GM18907 (cell line): ENCODE results near the gene CSRNP2.
"Not testable (repeated sequence)": the region's sequence is repeated elsewhere in the genome, so short reads cannot be mapped to it uniquely, and the experiment has no call there.

ENCODE experiments used
- ATAC-seq: cut with Tn5 transposase; IDR thresholded peaks from one replicate; pipeline ENCODE4 v1.9.1; 2021; ENCODE audit warnings: mild to moderate bottlenecking, moderate library complexity; ENCODE audit not compliant: unreplicated experiment

The CSRNP2 gene

DNA sequence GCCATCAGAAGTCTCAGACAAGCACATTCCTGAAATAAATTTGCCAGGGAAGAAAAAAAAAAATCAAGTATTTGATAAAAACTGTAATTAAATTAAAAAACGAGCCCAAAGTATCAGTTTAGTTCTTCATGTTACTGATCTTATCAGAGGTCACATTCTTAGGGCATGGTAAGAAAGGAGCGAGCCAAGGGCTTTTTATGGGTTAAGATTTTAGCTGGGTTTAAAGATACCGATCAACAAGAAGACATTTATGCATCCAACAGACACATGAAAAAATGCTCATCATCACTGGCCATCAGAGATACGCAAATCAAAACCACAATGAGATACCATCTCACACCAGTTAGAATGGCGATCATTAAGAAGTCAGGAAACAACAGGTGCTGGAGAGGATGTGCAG lies 5.0 kb downstream of the CSRNP2 start:
- ATAC-seq, result not testable (repeated sequence)

DNA sequence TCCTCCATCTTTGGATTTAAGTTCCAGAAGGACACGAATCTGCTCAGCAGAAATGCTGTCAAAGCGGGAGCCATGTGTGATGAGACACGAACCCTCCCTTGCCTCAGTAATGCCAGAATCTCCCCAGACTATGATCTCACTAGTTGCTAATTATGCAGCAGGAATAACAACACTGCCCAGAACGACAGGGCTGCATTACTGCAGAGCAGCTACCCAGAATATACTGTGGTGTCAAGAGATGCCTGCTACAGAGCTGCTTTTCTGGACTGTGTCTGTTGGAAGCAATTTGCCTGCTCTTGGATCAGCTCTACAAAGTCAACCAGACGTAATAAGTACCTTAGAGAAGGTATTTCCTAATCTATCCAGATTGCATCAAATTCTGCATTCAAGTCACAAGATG lies 5.5 kb downstream of the CSRNP2 start:
- no peak for ATAC-seq

- no peak for ATAC-seq
These were observed 7.0 kb downstream of the CSRNP2 start for GRCh38 chr12:51076236-51076930.

DNA sequence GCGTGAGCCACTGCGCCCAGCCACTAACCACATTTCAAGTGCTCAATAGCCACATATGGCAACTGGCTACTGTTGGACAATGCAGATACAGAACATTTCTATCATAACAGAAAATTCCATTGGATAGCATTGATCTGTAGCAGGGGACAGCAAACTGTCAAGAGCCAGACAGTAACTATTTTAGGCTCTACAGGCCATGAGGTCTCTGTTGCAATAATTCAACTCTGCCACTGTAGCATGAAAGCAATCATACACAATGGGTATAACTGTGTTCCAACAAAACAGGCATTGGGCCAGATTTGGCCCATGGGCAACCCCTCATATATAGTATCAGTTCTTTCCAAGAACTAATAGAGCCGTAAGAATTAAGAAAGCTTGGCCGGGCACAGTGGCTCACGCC lies 8.0 kb downstream of the CSRNP2 start:
- no peak for ATAC-seq

DNA sequence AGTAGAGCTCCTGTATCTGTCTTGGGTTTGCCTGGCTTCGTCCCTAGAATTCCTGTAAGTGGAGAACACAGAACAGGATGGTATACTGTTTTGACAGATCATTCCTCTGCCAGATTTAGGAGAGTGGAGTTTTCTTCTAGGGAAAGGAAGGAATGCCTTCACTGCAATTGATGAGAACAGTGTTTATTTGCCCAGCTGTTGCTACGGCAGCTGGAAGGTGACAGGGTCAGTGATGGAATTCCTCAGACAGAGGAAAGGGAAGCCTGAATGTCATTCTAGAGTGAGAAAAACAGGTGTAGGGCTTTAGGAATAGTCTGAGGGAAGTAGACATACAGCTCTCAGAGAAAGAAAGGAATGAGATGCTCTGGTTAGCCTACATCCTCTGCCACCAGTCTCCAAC lies 11.7 kb downstream of the CSRNP2 start:
- ATAC-seq, result no peak

- ATAC-seq, result no peak
These were observed 13.4 kb downstream of the CSRNP2 start for GRCh38 chr12:51070004-51070403.

- no peak for ATAC-seq
These were observed 15.6 kb downstream of the CSRNP2 start for GRCh38 chr12:51067771-51068170.

GRCh38 chr12:51067229-51067628 lies 16.2 kb downstream of the CSRNP2 start:
- no peak for ATAC-seq

GRCh38 chr12:51065530-51065929 lies 17.9 kb downstream of the CSRNP2 start:
- ATAC-seq, result no peak

GRCh38 chr12:51062631-51063397 lies 20.6 kb downstream of the CSRNP2 start:
- ATAC-seq, result no peak

DNA sequence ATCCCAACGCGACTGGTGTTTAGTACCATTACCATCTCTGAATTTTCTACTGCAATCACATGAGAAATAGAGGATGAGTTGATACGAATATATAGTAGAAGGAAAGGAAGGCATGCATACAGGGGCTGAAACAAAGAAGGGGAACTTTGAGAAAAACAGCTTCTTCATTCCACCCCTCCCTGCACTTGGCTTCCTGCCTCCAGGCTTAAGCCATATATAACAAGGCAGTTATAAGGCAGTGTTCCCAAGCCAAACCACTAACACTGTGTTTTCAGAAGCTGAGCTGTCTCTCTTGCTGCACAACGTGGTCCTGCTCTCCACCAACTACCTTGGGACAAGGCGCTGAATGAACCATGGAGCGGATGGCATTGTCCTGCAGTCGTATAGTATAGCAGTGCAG lies 24.3 kb downstream of the CSRNP2 start:
- ATAC-seq, result no peak

DNA sequence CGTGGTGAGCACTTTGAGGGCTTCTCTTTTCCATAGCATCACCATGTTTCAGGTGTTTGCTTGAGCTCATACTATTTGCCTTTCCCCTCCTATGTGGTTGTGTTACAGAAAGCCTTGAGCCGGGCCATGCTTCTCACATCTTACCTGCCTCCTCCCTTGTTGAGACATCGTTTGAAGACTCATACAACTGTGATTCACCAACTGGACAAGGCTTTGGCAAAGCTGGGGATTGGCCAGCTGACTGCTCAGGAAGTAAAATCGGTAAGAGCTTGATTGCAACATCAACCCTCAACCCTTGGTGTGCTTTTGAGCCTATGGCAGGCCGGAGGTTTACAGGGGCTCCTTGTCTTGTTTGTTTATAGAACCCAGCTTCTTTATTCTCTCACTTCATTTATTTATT lies 27.2 kb downstream of the CSRNP2 start:
- ATAC-seq, result no peak

DNA sequence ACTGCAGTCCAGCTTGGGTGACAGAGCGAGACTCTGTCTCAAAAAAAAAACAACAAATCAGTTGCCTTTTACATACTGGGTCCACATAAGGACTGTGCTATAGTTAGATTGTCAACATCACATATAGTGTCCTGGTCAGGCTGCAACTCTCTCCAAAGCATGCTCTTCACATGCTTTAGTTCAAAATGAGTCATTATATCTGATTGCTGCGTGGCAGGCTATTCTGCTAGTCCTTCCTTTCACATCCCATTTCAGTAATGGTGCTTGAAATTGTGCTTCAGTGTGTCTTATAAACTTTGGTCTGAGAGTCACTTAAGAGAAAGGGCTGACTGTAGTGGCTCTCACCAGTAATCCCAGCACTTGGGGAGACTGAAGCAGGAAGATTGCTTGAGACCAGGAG lies 28.3 kb downstream of the CSRNP2 start:
- ATAC-seq, result no peak

GRCh38 chr12:51051787-51052186 lies 31.6 kb downstream of the CSRNP2 start:
- ATAC-seq, result no peak

DNA sequence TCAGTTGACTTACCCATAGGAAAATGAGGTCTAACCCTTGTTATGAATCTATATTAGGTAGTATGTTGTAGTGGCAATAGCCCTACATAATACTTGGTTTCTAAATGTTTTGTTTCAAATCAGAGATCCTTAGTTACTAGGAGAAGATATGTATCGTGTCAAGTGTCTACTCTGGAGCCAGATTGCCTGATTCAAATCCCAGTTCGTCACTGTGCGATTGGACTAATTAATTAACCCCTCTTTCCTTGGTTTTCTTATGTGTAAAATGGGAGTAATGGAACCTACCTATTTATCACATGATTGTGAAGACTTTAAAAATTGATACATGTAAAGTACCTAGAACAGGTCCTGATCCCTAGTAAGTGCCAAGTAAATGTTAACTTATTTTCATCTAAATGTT lies 33.9 kb downstream of the CSRNP2 start:
- no peak for ATAC-seq

- no peak for ATAC-seq
These were observed 34.6 kb downstream of the CSRNP2 start for GRCh38 chr12:51048661-51049251.

DNA sequence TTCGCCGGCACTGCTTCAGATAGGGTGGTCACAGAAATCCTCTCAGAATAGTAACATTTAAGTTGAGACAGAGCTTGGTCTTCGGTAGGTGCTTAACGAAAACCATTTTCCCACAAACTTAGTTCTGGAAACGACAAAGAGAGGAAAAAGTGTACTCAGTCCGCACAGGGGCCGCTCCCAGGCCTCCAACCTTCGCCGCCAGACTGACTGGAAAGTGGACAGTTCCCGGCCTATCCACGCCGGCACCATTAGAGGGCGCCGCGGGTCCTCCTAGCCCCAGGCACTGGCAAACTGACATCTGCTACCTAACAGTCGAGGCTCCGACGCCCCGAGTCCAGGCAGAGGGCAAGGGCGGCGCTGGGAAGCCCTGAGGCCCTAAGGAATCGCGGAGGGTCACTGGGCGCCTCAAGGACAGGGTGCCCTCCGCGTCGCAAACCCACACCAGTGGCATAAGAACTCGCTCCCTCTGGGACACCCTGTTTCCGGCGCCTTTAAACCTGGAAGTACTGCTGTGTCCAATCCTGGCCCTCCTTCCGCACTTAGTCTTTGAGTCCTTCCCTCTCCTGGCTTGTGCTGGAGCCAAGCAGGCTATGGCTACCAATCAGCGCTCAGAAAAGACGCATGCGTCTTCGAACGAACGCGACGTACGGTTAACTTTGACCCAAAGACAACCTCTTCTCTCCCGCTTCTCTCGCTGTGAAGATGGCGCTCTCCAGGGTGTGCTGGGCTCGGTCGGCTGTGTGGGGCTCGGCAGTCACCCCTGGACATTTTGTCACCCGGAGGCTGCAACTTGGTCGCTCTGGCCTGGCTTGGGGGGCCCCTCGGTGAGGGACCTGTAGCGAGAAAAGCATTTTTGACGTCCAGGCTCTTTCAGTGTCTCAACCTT lies 35.5 kb downstream of the CSRNP2 start, which contains the start of gene LETMD1:
LETMD1 (plus strand) TSS at position 673 of the 886 bp plus-strand sequence; CDS start at position 703, 30 bp downstream.
- peak; percentile 98 for ATAC-seq

- ATAC-seq, result no peak
These were observed 47.1 kb downstream of the CSRNP2 start for GRCh38 chr12:51036279-51036678.

GRCh38 chr12:51033457-51034089 lies 49.8 kb downstream of the CSRNP2 start:
- ATAC-seq, result no peak

DNA sequence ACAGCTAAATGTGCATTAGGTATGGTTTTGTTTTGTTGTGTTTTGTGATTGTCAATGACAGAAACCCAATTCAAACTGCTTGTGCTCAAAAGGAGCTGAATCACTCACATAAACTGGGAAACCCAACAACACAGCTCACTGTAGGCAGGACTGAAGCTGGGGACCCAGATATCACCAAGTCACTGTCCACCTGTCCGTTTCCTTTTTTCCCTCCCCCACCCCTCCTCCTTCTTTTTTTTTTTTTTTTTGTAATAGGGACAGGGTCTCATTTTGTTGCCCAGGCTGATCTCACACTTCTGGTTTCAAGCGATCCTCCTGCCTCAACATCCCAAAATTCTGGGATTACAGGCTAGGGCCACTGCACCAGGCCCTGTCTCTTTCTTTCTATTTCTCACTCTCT lies 50.3 kb downstream of the CSRNP2 start:
- ATAC-seq, result no peak

DNA sequence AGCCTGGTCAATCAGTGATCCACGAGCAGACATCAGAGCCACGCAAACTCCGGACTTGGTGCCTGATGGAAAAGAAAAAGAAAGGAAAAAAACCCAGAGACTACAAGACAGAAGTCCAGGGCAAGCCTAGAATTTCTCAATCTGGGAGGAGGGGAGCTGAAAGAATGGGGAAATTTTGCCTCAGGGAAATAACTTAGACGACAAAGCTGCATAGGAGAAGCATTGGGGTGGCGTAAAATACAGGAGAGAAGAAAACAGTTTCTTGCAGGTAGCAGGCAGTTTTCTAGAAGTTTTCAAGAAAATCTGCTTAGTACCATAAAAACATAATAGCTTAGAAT lies 54.6 kb downstream of the CSRNP2 start:
- no peak for ATAC-seq
